ENCODE measurements around the gene DOCK7. TPM values are rescaled to one million over a fixed set of nuclear protein-coding genes. Genes with fewer than 3 reads are reported as not detected.
A peak's percentile ranks its signal among the peaks of the same experiment; 100 is the strongest.

Gene DOCK7
- total and polyA plus RNA-seq, 9 donors = 12.7 to 43.1 (median 38.2) TPM

DNA sequence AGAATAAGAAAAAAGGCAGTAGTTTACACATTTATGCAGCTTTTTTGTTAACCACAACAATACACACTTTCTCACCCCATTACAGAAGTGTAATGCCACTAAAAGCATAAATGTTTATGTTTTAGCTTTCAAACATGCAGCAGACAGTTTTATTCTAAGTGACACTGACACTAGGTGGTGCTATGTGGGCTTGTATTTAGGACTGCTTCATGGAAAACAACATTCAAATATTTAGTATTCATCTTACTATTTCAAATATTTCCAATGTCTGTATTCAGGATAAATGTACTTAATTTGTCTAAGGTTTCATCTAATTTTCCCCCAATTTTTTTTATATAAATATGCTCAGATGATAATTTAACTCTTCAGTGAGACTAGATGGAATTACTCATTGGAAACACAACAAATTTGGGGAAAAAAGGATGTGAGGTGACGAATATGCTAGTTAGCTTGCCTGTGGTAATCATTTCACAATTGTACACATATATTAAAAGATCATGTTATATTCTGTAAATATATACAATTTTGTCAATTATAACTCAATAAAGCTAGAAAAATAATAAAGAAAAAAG lies 179.9 kb downstream of the DOCK7 start:
- Histone ChIP-seq H3K27me3 (no peaks in the 10 kb centered on the region), H3K4me1 (ENCODE audit: insufficient read depth) (no peaks in the 10 kb centered on the region), H3K4me3 (no peak overlapping the region), H3K36me3 (no peaks in the 10 kb centered on the region), H3K9me3 (no peaks in the 10 kb centered on the region), H3K27ac (no peak overlapping the region)
- no peak for TF ChIP-seq POLR2A (IDR thresholded peaks at IDR 0.05)
- TF ChIP-seq, protein P1, sequence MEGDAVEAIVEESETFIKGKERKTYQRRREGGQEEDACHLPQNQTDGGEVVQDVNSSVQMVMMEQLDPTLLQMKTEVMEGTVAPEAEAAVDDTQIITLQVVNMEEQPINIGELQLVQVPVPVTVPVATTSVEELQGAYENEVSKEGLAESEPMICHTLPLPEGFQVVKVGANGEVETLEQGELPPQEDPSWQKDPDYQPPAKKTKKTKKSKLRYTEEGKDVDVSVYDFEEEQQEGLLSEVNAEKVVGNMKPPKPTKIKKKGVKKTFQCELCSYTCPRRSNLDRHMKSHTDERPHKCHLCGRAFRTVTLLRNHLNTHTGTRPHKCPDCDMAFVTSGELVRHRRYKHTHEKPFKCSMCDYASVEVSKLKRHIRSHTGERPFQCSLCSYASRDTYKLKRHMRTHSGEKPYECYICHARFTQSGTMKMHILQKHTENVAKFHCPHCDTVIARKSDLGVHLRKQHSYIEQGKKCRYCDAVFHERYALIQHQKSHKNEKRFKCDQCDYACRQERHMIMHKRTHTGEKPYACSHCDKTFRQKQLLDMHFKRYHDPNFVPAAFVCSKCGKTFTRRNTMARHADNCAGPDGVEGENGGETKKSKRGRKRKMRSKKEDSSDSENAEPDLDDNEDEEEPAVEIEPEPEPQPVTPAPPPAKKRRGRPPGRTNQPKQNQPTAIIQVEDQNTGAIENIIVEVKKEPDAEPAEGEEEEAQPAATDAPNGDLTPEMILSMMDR (IDR thresholded peaks at IDR 0.05) = peak in 2 of 3 donors; percentile 27 to 37
- intact Hi-C loops (cut with DNase I) = loop anchor here (5.0 to 10.0 kb wide), 2 partner anchors 237 to 239 kb away; no protein-coding TSS in a partner anchor
- DNase-seq = peak in 1 of 5 donors; percentile 22
- WGBS, 3 donors = 97 to 98% (median 97%) methylated on average over 1 of the region's 1 CpG

DNA sequence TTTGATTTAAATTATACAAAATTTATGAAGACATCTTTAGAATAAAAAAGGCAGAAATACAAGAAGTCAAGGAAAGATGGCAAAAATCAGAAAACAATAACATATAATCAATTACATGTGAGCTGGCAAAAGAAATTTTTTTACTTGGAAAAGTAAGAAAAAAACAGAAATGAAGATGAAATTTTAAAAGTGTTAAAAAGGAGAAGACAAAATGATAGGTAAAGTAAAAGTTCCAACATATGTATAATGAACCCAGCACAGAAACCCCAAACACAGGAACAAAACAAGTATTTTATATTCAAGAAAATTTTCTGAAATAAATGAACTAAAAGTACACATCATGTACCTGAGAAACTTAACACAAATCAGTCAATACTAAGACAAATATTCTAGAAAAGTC lies 188.0 kb downstream of the DOCK7 start:
- Histone ChIP-seq H3K27ac (no peak overlapping the region), H3K4me3 (no peak overlapping the region), H3K36me3 (no peaks in the 10 kb centered on the region), H3K9me3 (no peaks in the 10 kb centered on the region), H3K27me3 (no peaks in the 10 kb centered on the region), H3K4me1 (ENCODE audit: insufficient read depth) (no peaks in the 10 kb centered on the region)
- intact Hi-C loops (cut with DNase I) = loop anchor here in 3 of 4 donors (10.0 kb wide), 1 partner anchor 245 kb away; no protein-coding TSS in a partner anchor
- DNase-seq = no peak
- TF ChIP-seq POLR2A (IDR thresholded peaks at IDR 0.05) = no peak
- no peak for TF ChIP-seq EP300 (IDR thresholded peaks at IDR 0.05)
- TF ChIP-seq, protein P1 (IDR thresholded peaks at IDR 0.05) = no peak

DNA sequence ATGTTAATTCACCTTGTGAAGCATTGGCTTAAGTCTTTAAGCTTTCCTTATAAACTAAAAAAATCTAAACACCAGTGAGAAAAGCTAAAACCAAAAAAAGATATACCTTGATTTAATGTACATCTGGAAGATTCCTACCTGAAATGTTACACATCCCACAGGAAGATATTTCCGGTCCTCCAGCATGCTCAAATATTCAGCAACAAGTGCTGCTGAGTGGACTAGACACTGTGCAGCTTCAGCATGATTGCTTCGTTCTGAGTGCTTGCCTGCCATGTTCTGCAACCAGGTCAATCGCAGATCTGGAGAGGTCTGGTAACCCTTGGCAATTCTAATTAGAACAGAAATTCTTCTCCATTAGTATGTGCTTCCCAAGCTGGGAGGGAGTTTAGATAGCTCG lies 194.0 kb downstream of the DOCK7 start:
- no peaks in the 10 kb centered on the region for H3K9me3 ChIP-seq

DNA sequence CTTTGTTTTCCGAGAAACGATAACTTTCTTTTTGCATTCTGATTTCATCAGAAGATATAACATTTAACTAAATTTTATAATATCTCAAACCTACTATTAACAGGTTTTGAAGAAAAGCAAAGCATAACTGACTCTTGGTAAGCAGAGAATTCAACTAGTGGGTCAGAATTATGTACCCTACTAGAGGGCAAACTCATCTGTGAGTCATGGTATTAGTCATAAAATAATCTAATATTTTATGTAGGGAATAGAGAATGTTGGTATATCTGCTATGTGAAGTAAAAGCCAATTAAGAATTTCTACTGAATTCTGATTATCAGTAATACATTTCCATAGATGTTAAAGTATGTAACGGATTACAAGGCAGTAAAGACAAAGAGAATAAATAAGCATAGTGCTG lies 194.5 kb downstream of the DOCK7 start:
- Histone ChIP-seq H3K27me3 (no peaks in the 10 kb centered on the region), H3K4me3 (no peak overlapping the region), H3K4me1 (ENCODE audit: insufficient read depth) (no peaks in the 10 kb centered on the region), H3K9me3 (no peaks in the 10 kb centered on the region), H3K36me3 (no peaks in the 10 kb centered on the region), H3K27ac (no peak overlapping the region)
- intact Hi-C loops (cut with DNase I) = no loop called here
- DNase-seq = no peak
- no peak for TF ChIP-seq POLR2A (IDR thresholded peaks at IDR 0.05)
- TF ChIP-seq, protein P1 (IDR thresholded peaks at IDR 0.05) = no peak
- no peak for TF ChIP-seq EP300 (IDR thresholded peaks at IDR 0.05)
- 96 to 98% (median 97%) methylated on average over 3 of the region's 3 CpGs for WGBS, 3 donors

More for the DNA sequence above, 194.0 kb downstream of the DOCK7 start:
- WGBS, 3 donors = 93 to 96% (median 94%) methylated on average over 4 of the region's 4 CpGs
- Histone ChIP-seq H3K36me3 (no peaks in the 10 kb centered on the region), H3K27ac (no peak overlapping the region), H3K27me3 (no peaks in the 10 kb centered on the region), H3K4me3 (no peak overlapping the region), H3K4me1 (ENCODE audit: insufficient read depth) (no peaks in the 10 kb centered on the region)
- DNase-seq = no peak
- TF ChIP-seq EP300 (IDR thresholded peaks at IDR 0.05) = no peak
- no peak for TF ChIP-seq POLR2A (IDR thresholded peaks at IDR 0.05)
- TF ChIP-seq, protein P1 (IDR thresholded peaks at IDR 0.05) = no peak
- intact Hi-C loops (cut with DNase I) = no loop called here

All from ovary (tissue), 9 donors.